NCI-H446 treated with DMSO at 0.1 percent for 48 hours (cell line): ENCODE results near the gene TSPAN6.

Source experiments
- DNase-seq: peaks from one replicate; lab custom pipeline; 2025; lab: John Stamatoyannopoulos, UW

The TSPAN6 gene

DNA sequence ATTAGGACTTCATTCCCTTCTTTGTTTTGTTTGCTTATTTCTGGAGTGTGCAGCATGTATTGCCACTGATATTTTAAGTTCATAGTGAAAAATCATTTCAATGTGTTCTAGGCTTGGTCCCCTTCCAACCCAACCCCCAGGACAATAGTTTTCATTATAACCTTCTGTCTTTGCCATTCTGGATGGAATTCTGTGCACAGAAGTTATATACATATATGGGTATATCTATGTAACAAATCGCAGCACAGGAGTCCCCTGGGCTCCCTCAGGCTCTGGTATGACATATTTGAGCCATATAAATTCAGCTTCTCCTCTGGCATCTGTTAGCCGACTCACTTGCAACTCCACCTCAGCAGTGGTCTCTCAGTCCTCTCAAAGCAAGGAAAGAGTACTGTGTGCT, 52.0 kb downstream of the TSPAN6 start, which contains the start of gene TNMD:
Gene TNMD, plus strand, starts transcription at position 326 of the 400 bp plus-strand sequence. CDS start 83 bp downstream, outside the sequence.
- no peak for DNase-seq
